ENCODE measurements around the gene ACP3. TPM values are rescaled to one million over a fixed set of nuclear protein-coding genes. Genes with fewer than 3 reads are reported as not detected.

Gene ACP3
- total RNA-seq (not detected), polyA plus RNA-seq (not detected)

- ChIA-PET POLR2A (ENCODE audit: partially characterized antibody) (no interaction called here), CTCF (ENCODE audit: partially characterized antibody) (no interaction called here)
- DNase-seq, result no peak
- H3K4me3 Mint-ChIP-seq, result no peak within 1 kb of the TSS
- H3K4me1 ChIP-seq (ENCODE audit: insufficient read depth, low read length), result no peaks in the 10 kb centered on the region
- no peaks in the 10 kb centered on the region for H3K9me3 ChIP-seq (ENCODE audit: control insufficient read depth in 1 of 2, low read length in 2 of 2)
- no peaks in the 10 kb centered on the region for H3K36me3 ChIP-seq (ENCODE audit: insufficient read depth, low read length)
- no peak within 1 kb of the TSS for H3K27ac ChIP-seq (ENCODE audit: low read depth, low read length)
- H3K36me3 Mint-ChIP-seq, result no peaks in the 10 kb centered on the region
- H3K27me3 Mint-ChIP-seq, result peaks cover 15% of the 10 kb centered on the region in 2 donors
- H3K9me3 Mint-ChIP-seq, result peaks cover 0 to 2% (median 0%) of the 10 kb centered on the region in 8 donors
- H3K27me3 ChIP-seq (ENCODE audit: insufficient read depth, low read length), result no peaks in the 10 kb centered on the region
- H3K27ac Mint-ChIP-seq, result no peak within 1 kb of the TSS
- intact Hi-C loops (cut with micrococcal nuclease), result no loop called here
- no peaks in the 10 kb centered on the region for H3K4me1 Mint-ChIP-seq
- no peak within 1 kb of the TSS for H3K4me3 ChIP-seq (ENCODE audit: low read length in 2 of 2)
Measured at GRCh38 chr3:132317229-132317948, at the start of gene ACP3. Gene ACP3, plus strand, starts transcription at chr3:132317407. Its CDS starts 50 bp downstream, at chr3:132317457.

GRCh38 chr3:132268956-132269355, 48.3 kb upstream of the ACP3 start:
- Mint-ChIP-seq H3K4me1 (no peaks in the 10 kb centered on the region), H3K4me3 (no peak overlapping the region), H3K36me3 (no peaks in the 10 kb centered on the region), H3K27me3 (peaks cover 3 to 6% of the 10 kb centered on the region in 2 donors), H3K9me3 (peaks cover 0 to 2% (median 0%) of the 10 kb centered on the region in 8 donors), H3K27ac (no peak overlapping the region)
- intact Hi-C loops (cut with micrococcal nuclease), result no loop called here
- Histone ChIP-seq H3K27ac (ENCODE audit: low read depth, low read length) (no peak overlapping the region), H3K4me3 (ENCODE audit: low read length in 2 of 2) (no peak overlapping the region), H3K9me3 (ENCODE audit: control insufficient read depth in 1 of 2, low read length in 2 of 2) (no peaks in the 10 kb centered on the region), H3K36me3 (ENCODE audit: insufficient read depth, low read length) (no peaks in the 10 kb centered on the region), H3K27me3 (ENCODE audit: insufficient read depth, low read length) (no peaks in the 10 kb centered on the region), H3K4me1 (ENCODE audit: insufficient read depth, low read length) (no peaks in the 10 kb centered on the region)
- ChIA-PET CTCF (ENCODE audit: partially characterized antibody) (interaction anchor here (1.3 kb wide), 1 partner anchor 11 kb away, joined by 3 read pairs; no protein-coding TSS in a partner anchor), POLR2A (ENCODE audit: partially characterized antibody) (no interaction called here)
- no peak for DNase-seq

- Mint-ChIP-seq H3K9me3 (peaks cover 0 to 15% (median 10%) of the 10 kb centered on the region in 8 donors), H3K27ac (no peak overlapping the region), H3K36me3 (no peaks in the 10 kb centered on the region), H3K4me1 (no peaks in the 10 kb centered on the region), H3K4me3 (no peak overlapping the region), H3K27me3 (peaks cover 0 to 5% of the 10 kb centered on the region in 2 donors)
- Histone ChIP-seq H3K27ac (ENCODE audit: low read depth, low read length) (no peak overlapping the region), H3K9me3 (ENCODE audit: control insufficient read depth in 1 of 2, low read length in 2 of 2) (no peaks in the 10 kb centered on the region), H3K27me3 (ENCODE audit: insufficient read depth, low read length) (no peaks in the 10 kb centered on the region), H3K4me1 (ENCODE audit: insufficient read depth, low read length) (no peaks in the 10 kb centered on the region), H3K4me3 (ENCODE audit: low read length in 2 of 2) (no peak overlapping the region), H3K36me3 (ENCODE audit: insufficient read depth, low read length) (no peaks in the 10 kb centered on the region)
- intact Hi-C loops (cut with micrococcal nuclease), result no loop called here
- DNase-seq, result no peak
- ChIA-PET CTCF (ENCODE audit: partially characterized antibody) (no interaction called here), POLR2A (ENCODE audit: partially characterized antibody) (no interaction called here)
Measured at GRCh38 chr3:132273036-132273435, 44.2 kb upstream of the ACP3 start.

- intact Hi-C loops (cut with micrococcal nuclease), result no loop called here
Measured at GRCh38 chr3:132276228-132276906, 40.8 kb upstream of the ACP3 start.

GRCh38 chr3:132279030-132279429, 38.2 kb upstream of the ACP3 start:
- Histone ChIP-seq H3K4me3 (ENCODE audit: low read length in 2 of 2) (no peak overlapping the region), H3K27me3 (ENCODE audit: insufficient read depth, low read length) (no peaks in the 10 kb centered on the region), H3K27ac (ENCODE audit: low read depth, low read length) (no peak overlapping the region), H3K36me3 (ENCODE audit: insufficient read depth, low read length) (no peaks in the 10 kb centered on the region), H3K4me1 (ENCODE audit: insufficient read depth, low read length) (no peaks in the 10 kb centered on the region), H3K9me3 (ENCODE audit: control insufficient read depth in 1 of 2, low read length in 2 of 2) (no peaks in the 10 kb centered on the region)
- Mint-ChIP-seq H3K36me3 (no peaks in the 10 kb centered on the region), H3K4me1 (no peaks in the 10 kb centered on the region), H3K27ac (no peak overlapping the region), H3K9me3 (peaks cover 0 to 25% (median 12%) of the 10 kb centered on the region in 8 donors), H3K27me3 (peaks cover 0 to 4% of the 10 kb centered on the region in 2 donors), H3K4me3 (no peak overlapping the region)
- POLR2A ChIA-PET (ENCODE audit: partially characterized antibody), result no interaction called here
- intact Hi-C loops (cut with micrococcal nuclease), result no loop called here
- no peak for DNase-seq
- CTCF ChIA-PET (ENCODE audit: partially characterized antibody), result interaction anchor here (1.5 kb wide), 1 partner anchor 10 kb away, joined by 3 read pairs; no protein-coding TSS in a partner anchor

More at GRCh38 chr3:132276228-132276906, 40.8 kb upstream of the ACP3 start:
- no peak overlapping the region for H3K27ac ChIP-seq (ENCODE audit: low read depth, low read length)
- no peak overlapping the region for H3K4me3 ChIP-seq (ENCODE audit: low read length in 2 of 2)
- no peak overlapping the region for H3K4me3 Mint-ChIP-seq
- no peaks in the 10 kb centered on the region for H3K4me1 ChIP-seq (ENCODE audit: insufficient read depth, low read length)
- H3K4me1 Mint-ChIP-seq, result no peaks in the 10 kb centered on the region
- peaks cover 0 to 5% of the 10 kb centered on the region in 2 donors for H3K27me3 Mint-ChIP-seq
- H3K36me3 Mint-ChIP-seq, result no peaks in the 10 kb centered on the region
- no peaks in the 10 kb centered on the region for H3K27me3 ChIP-seq (ENCODE audit: insufficient read depth, low read length)
- no peak overlapping the region for H3K27ac Mint-ChIP-seq
- ChIA-PET POLR2A (ENCODE audit: partially characterized antibody) (no interaction called here), CTCF (ENCODE audit: partially characterized antibody) (no interaction called here)
- H3K9me3 Mint-ChIP-seq, result peaks cover 0 to 25% (median 13%) of the 10 kb centered on the region in 8 donors
- H3K36me3 ChIP-seq (ENCODE audit: insufficient read depth, low read length), result no peaks in the 10 kb centered on the region
- DNase-seq, result no peak
- H3K9me3 ChIP-seq (ENCODE audit: control insufficient read depth in 1 of 2, low read length in 2 of 2), result no peaks in the 10 kb centered on the region

GRCh38 chr3:132283440-132283839, 33.8 kb upstream of the ACP3 start:
- Histone ChIP-seq H3K4me3 (ENCODE audit: low read length in 2 of 2) (no peak overlapping the region), H3K4me1 (ENCODE audit: insufficient read depth, low read length) (no peaks in the 10 kb centered on the region), H3K27me3 (ENCODE audit: insufficient read depth, low read length) (no peaks in the 10 kb centered on the region), H3K27ac (ENCODE audit: low read depth, low read length) (no peak overlapping the region), H3K36me3 (ENCODE audit: insufficient read depth, low read length) (no peaks in the 10 kb centered on the region), H3K9me3 (ENCODE audit: control insufficient read depth in 1 of 2, low read length in 2 of 2) (no peaks in the 10 kb centered on the region)
- peaks cover 3 to 5% of the 10 kb centered on the region in 2 donors for H3K27me3 Mint-ChIP-seq
- peaks cover 0 to 15% (median under 1%) of the 10 kb centered on the region in 8 donors for H3K9me3 Mint-ChIP-seq
- ChIA-PET CTCF (ENCODE audit: partially characterized antibody) (no interaction called here), POLR2A (ENCODE audit: partially characterized antibody) (no interaction called here)
- H3K36me3 Mint-ChIP-seq, result no peaks in the 10 kb centered on the region
- H3K4me1 Mint-ChIP-seq, result no peaks in the 10 kb centered on the region
- intact Hi-C loops (cut with micrococcal nuclease), result no loop called here
- no peak for DNase-seq
- no peak overlapping the region for H3K27ac Mint-ChIP-seq
- no peak overlapping the region for H3K4me3 Mint-ChIP-seq

- no peaks in the 10 kb centered on the region for H3K27me3 ChIP-seq (ENCODE audit: insufficient read depth, low read length)
- ChIA-PET POLR2A (ENCODE audit: partially characterized antibody) (no interaction called here), CTCF (ENCODE audit: partially characterized antibody) (no interaction called here)
- intact Hi-C loops (cut with micrococcal nuclease), result no loop called here
- H3K9me3 Mint-ChIP-seq, result peaks cover 0 to 13% (median 1%) of the 10 kb centered on the region in 8 donors
- no peaks in the 10 kb centered on the region for H3K4me1 ChIP-seq (ENCODE audit: insufficient read depth, low read length)
- H3K27ac Mint-ChIP-seq, result no peak overlapping the region
- no peak overlapping the region for H3K4me3 Mint-ChIP-seq
- no peaks in the 10 kb centered on the region for H3K36me3 ChIP-seq (ENCODE audit: insufficient read depth, low read length)
- no peaks in the 10 kb centered on the region for H3K36me3 Mint-ChIP-seq
- H3K27me3 Mint-ChIP-seq, result peaks cover 3 to 5% of the 10 kb centered on the region in 2 donors
- DNase-seq, result no peak
- H3K27ac ChIP-seq (ENCODE audit: low read depth, low read length), result no peak overlapping the region
- no peaks in the 10 kb centered on the region for H3K4me1 Mint-ChIP-seq
- no peaks in the 10 kb centered on the region for H3K9me3 ChIP-seq (ENCODE audit: control insufficient read depth in 1 of 2, low read length in 2 of 2)
- H3K4me3 ChIP-seq (ENCODE audit: low read length in 2 of 2), result no peak overlapping the region
Measured at GRCh38 chr3:132283916-132284405, 33.2 kb upstream of the ACP3 start.

Data from CD4-positive, alpha-beta memory T cell (primary cell).